Measurements from ENCODE around the gene ATPAF1.

DNA sequence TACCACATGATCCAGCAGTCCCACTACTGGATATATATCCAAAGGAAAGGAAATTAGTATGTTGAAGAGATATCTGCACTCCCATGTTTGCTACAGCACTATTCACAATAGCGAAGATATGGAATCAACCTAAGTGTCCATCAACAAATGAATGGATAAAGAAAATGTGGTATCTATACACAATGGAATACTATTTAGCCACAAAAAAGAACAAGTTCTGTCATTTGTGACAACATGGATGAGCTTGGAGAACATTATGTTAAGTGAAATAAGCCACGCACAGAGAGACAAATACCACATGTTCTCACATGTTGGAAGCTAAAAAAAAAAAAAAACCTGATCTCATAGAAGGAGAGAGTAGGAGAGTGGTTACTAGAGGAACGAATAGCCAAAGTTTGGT is 17.7 kb downstream of the ATPAF1 start:
- TF ChIP-seq, protein P1, sequence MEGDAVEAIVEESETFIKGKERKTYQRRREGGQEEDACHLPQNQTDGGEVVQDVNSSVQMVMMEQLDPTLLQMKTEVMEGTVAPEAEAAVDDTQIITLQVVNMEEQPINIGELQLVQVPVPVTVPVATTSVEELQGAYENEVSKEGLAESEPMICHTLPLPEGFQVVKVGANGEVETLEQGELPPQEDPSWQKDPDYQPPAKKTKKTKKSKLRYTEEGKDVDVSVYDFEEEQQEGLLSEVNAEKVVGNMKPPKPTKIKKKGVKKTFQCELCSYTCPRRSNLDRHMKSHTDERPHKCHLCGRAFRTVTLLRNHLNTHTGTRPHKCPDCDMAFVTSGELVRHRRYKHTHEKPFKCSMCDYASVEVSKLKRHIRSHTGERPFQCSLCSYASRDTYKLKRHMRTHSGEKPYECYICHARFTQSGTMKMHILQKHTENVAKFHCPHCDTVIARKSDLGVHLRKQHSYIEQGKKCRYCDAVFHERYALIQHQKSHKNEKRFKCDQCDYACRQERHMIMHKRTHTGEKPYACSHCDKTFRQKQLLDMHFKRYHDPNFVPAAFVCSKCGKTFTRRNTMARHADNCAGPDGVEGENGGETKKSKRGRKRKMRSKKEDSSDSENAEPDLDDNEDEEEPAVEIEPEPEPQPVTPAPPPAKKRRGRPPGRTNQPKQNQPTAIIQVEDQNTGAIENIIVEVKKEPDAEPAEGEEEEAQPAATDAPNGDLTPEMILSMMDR (IDR thresholded peaks at IDR 0.05) = no peak
- no peak for TF ChIP-seq POLR2A (IDR thresholded peaks at IDR 0.05)
- no peak for TF ChIP-seq POLR2AphosphoS5 (IDR thresholded peaks at IDR 0.05)
